Measurements from ENCODE around the gene YTHDC1. TPM values are rescaled to one million over a fixed set of nuclear protein-coding genes. Genes with fewer than 3 reads are reported as not detected.
"Not testable (repeated sequence)": the region's sequence is repeated elsewhere in the genome, so short reads cannot be mapped to it uniquely, and the experiment has no call there.

The YTHDC1 gene
- polyA plus RNA-seq, 1 donor from 2014 or later = 139 TPM

DNA sequence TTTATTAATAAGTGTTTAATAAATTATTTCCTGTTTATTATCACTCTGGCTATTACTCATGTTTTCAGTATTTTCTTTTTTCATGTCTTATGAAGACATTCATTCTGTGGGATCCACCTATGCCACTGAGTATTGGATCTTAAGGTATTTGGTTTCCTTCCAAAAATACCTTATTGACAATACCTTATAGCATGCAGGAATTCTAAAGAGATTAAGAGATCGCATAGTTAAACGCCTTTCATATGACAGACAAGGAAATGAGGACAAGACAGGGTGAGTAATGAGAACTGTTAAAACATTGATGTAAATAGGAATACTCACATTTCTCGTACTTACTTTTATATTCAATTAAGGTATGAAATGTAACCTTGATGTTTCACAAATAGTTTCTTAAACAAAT lies 66.2 kb downstream of the YTHDC1 start:
- Histone ChIP-seq H4K20me1 (ENCODE audit: insufficient read depth) (no peaks in the 10 kb centered on the region), H3K9me2 (ENCODE audit: insufficient read depth, low read length) (no peaks in the 10 kb centered on the region), H2AFZ (ENCODE audit: low read depth, low read length) (no peak overlapping the region), H3F3A (ENCODE audit: insufficient read depth, low read length, poor library complexity, severe bottlenecking) (no peaks in the 10 kb centered on the region), H3K27ac (ENCODE audit: low read length) (no peak overlapping the region), H3K4me3 (ENCODE audit: low read length) (no peak overlapping the region), H3K27me3 (ENCODE audit: insufficient read depth, low read depth, low read length) (no peaks in the 10 kb centered on the region), H3K9ac (ENCODE audit: low read length) (no peak overlapping the region), H3K9me3 (ENCODE audit: low read length) (no peaks in the 10 kb centered on the region), H3K79me2 (replicated peaks; ENCODE audit: insufficient read depth, low read length) (no peaks in the 10 kb centered on the region), H3K4me2 (ENCODE audit: low read length) (no peak overlapping the region), H3K36me3 (ENCODE audit: insufficient read depth, low read length) (no peaks in the 10 kb centered on the region)
- TF ChIP-seq, protein P1, sequence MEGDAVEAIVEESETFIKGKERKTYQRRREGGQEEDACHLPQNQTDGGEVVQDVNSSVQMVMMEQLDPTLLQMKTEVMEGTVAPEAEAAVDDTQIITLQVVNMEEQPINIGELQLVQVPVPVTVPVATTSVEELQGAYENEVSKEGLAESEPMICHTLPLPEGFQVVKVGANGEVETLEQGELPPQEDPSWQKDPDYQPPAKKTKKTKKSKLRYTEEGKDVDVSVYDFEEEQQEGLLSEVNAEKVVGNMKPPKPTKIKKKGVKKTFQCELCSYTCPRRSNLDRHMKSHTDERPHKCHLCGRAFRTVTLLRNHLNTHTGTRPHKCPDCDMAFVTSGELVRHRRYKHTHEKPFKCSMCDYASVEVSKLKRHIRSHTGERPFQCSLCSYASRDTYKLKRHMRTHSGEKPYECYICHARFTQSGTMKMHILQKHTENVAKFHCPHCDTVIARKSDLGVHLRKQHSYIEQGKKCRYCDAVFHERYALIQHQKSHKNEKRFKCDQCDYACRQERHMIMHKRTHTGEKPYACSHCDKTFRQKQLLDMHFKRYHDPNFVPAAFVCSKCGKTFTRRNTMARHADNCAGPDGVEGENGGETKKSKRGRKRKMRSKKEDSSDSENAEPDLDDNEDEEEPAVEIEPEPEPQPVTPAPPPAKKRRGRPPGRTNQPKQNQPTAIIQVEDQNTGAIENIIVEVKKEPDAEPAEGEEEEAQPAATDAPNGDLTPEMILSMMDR (IDR thresholded peaks at IDR 0.05; ENCODE audit: poor library complexity, severe bottlenecking) = no peak

DNA sequence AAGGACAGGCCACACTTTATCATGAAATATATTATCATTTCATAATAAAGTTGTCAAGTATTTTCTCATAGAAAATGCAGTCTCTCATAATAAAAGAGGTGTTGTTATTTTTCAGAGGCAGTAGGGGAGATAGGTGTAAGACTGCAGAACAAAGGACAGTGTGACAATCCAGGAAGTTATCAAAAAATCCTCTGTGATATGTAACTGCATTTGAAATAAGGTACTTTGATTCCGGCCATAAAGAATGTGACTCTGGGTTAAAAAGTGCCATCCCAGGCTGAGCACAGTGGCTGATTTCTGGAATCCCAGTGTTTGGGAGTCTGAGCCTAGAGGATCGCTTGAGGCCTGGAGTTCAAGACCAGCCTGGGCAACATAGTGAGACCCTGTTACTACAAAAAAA lies 66.8 kb downstream of the YTHDC1 start:
- no peaks in the 10 kb centered on the region for H3K79me2 ChIP-seq (replicated peaks; ENCODE audit: insufficient read depth, low read length)
- H3K27ac ChIP-seq (ENCODE audit: low read length) = no peak overlapping the region
- no peaks in the 10 kb centered on the region for H3K27me3 ChIP-seq (ENCODE audit: insufficient read depth, low read depth, low read length)
- H3K4me3 ChIP-seq (ENCODE audit: low read length) = no peak overlapping the region
- H3K9me2 ChIP-seq (ENCODE audit: insufficient read depth, low read length) = no peaks in the 10 kb centered on the region
- no peaks in the 10 kb centered on the region for H3K36me3 ChIP-seq (ENCODE audit: insufficient read depth, low read length)
- no peak overlapping the region for H3K9ac ChIP-seq (ENCODE audit: low read length)
- no peaks in the 10 kb centered on the region for H3F3A ChIP-seq (ENCODE audit: insufficient read depth, low read length, poor library complexity, severe bottlenecking)
- TF ChIP-seq, protein P2, sequence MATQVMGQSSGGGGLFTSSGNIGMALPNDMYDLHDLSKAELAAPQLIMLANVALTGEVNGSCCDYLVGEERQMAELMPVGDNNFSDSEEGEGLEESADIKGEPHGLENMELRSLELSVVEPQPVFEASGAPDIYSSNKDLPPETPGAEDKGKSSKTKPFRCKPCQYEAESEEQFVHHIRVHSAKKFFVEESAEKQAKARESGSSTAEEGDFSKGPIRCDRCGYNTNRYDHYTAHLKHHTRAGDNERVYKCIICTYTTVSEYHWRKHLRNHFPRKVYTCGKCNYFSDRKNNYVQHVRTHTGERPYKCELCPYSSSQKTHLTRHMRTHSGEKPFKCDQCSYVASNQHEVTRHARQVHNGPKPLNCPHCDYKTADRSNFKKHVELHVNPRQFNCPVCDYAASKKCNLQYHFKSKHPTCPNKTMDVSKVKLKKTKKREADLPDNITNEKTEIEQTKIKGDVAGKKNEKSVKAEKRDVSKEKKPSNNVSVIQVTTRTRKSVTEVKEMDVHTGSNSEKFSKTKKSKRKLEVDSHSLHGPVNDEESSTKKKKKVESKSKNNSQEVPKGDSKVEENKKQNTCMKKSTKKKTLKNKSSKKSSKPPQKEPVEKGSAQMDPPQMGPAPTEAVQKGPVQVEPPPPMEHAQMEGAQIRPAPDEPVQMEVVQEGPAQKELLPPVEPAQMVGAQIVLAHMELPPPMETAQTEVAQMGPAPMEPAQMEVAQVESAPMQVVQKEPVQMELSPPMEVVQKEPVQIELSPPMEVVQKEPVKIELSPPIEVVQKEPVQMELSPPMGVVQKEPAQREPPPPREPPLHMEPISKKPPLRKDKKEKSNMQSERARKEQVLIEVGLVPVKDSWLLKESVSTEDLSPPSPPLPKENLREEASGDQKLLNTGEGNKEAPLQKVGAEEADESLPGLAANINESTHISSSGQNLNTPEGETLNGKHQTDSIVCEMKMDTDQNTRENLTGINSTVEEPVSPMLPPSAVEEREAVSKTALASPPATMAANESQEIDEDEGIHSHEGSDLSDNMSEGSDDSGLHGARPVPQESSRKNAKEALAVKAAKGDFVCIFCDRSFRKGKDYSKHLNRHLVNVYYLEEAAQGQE (IDR thresholded peaks at IDR 0.05; ENCODE audit: borderline replicate concordance) = no peak
- TF ChIP-seq POLR2AphosphoS5 (IDR thresholded peaks at IDR 0.05) (no peak), EP300 (conservative IDR thresholded peaks at IDR 0.05; ENCODE audit: poor library complexity, severe bottlenecking) (no peak), EZH2 (IDR thresholded peaks at IDR 0.05; ENCODE audit: borderline replicate concordance, insufficient read depth, low read length, poor library complexity, severe bottlenecking) (no peak), RAD21 (conservative IDR thresholded peaks at IDR 0.05) (no peak), TAF1 (IDR thresholded peaks at IDR 0.05; ENCODE audit: low read depth) (no peak), SMC3 (conservative IDR thresholded peaks at IDR 0.05; ENCODE audit: poor library complexity) (no peak), MXI1 (conservative IDR thresholded peaks at IDR 0.05; ENCODE audit: poor library complexity, severe bottlenecking) (no peak)
- TF ChIP-seq, protein P1 (IDR thresholded peaks at IDR 0.05; ENCODE audit: poor library complexity, severe bottlenecking) = no peak
- no peaks in the 10 kb centered on the region for H4K20me1 ChIP-seq (ENCODE audit: insufficient read depth)
- H3K4me2 ChIP-seq (ENCODE audit: low read length) = no peak overlapping the region
- no peak overlapping the region for H2AFZ ChIP-seq (ENCODE audit: low read depth, low read length)
- H3K9me3 ChIP-seq (ENCODE audit: low read length) = no peaks in the 10 kb centered on the region

DNA sequence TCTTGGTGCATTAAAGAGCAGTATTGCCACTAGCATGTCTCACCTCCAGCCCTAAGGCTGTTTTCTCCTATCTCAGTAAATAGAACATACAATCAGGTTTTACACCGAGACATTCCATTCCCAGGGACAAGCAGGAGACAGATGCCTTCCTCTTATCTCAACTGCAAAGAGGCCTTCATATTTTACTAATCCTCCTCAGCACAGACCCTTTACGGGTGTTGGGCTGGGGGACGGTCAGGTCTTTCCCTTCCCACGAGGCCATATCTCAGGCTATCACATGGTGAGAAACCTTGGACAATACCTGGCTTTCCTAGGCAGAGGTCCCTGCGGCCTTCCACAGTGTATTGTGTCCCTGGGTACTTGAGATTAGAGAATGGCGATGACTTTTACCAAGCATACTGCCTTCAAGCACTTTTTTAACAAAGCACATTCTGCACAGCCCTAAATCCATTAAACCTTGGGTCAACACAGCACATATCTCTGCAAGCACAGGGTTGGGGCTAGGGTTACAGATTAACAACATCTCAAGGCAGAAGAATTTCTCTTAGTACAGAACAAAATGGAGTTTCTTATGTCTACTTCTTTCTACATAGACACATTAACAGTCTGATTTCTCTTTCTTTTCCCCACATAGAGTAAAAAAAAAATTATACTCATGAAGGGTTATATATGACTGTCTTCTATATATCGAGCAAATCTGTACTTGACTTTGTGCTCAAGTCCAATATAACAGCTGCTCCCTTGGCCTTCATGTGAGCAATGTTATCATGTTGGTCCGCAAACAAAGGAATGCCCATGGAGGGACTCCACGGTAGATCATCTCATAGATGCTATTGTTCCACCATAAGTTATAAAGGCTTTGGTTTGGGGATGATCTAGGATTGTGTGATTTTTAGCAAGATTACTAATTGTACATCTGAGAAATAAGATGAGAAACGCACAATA lies 67.8 kb downstream of the YTHDC1 start:
- not testable (repeated sequence) for H3K9ac ChIP-seq (ENCODE audit: low read length); H3K9me2 ChIP-seq (ENCODE audit: insufficient read depth, low read length); H2AFZ ChIP-seq (ENCODE audit: low read depth, low read length)

More for the DNA sequence above, 67.8 kb downstream of the YTHDC1 start:
- not testable (repeated sequence) for H4K20me1 ChIP-seq (ENCODE audit: insufficient read depth); H3K27me3 ChIP-seq (ENCODE audit: insufficient read depth, low read depth, low read length); H3K36me3 ChIP-seq (ENCODE audit: insufficient read depth, low read length); H3K4me3 ChIP-seq (ENCODE audit: low read length); H3K27ac ChIP-seq (ENCODE audit: low read length); H3K79me2 ChIP-seq (replicated peaks; ENCODE audit: insufficient read depth, low read length); H3K4me2 ChIP-seq (ENCODE audit: low read length); H3F3A ChIP-seq (ENCODE audit: insufficient read depth, low read length, poor library complexity, severe bottlenecking); H3K9me3 ChIP-seq (ENCODE audit: low read length)

All from neural cell (in vitro differentiated cells).